ENCODE measurements around the gene RBM19.

Gene RBM19

DNA sequence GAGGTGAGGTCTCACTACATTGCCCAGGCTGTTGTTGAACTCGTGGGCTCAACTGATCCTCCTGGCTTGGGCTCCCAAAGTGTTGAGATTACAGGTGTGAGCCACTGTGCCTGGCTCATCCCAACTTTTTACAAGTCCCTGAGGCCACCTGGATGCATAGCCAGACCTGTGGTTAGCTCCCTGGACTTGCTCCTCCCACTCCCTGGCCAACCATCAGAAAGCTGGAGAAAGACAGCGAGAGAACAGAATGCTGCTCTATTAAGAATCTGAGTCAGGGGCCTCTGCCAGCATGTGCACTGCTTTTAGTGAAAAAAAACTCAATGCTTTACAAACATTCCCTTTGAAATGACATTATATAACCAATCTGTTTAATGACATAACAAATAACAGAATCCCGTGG lies 78.2 kb downstream of the RBM19 start:
- no peak overlapping the region for H3K4me3 ChIP-seq (replicated peaks; ENCODE audit: low read depth, low read length)
- H3K27me3 ChIP-seq (replicated peaks; ENCODE audit: control insufficient read depth, insufficient read depth, low read length): no peaks in the 10 kb centered on the region
- TF ChIP-seq, protein P1, sequence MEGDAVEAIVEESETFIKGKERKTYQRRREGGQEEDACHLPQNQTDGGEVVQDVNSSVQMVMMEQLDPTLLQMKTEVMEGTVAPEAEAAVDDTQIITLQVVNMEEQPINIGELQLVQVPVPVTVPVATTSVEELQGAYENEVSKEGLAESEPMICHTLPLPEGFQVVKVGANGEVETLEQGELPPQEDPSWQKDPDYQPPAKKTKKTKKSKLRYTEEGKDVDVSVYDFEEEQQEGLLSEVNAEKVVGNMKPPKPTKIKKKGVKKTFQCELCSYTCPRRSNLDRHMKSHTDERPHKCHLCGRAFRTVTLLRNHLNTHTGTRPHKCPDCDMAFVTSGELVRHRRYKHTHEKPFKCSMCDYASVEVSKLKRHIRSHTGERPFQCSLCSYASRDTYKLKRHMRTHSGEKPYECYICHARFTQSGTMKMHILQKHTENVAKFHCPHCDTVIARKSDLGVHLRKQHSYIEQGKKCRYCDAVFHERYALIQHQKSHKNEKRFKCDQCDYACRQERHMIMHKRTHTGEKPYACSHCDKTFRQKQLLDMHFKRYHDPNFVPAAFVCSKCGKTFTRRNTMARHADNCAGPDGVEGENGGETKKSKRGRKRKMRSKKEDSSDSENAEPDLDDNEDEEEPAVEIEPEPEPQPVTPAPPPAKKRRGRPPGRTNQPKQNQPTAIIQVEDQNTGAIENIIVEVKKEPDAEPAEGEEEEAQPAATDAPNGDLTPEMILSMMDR (IDR thresholded peaks at IDR 0.05; ENCODE audit: insufficient read depth, low read length, poor library complexity, severe bottlenecking): no peak
- peaks cover 5% of the 10 kb centered on the region; the same call in 1 of the 2 replicates for H3K36me3 ChIP-seq (ENCODE audit: control insufficient read depth, insufficient read depth, low read length)
- DNase-seq (ENCODE audit: extremely low read depth, insufficient read length): no peak

DNA sequence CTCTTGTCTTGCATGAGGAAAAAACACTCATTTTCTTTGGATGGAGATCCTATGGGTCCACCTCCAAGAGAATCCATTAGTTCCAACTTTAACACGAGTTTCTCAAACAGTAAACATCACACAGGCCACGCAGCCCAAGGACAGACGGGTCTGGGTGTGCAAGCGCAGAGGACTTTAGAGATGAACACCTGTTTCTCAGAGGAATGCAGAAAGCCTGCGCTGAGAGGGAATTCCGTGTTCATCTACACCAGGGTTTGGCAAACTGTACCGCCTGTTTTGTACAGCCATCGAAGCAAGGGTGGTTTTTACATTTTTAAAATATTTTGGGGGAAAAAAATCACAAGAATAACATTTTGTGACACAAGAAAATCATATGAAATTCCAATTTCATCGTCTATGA lies 79.4 kb downstream of the RBM19 start:
- no peak for DNase-seq (ENCODE audit: extremely low read depth, insufficient read length)
- Histone ChIP-seq H3K36me3 (ENCODE audit: control insufficient read depth, insufficient read depth, low read length) (peaks cover 3% of the 10 kb centered on the region; the same call in 1 of the 2 replicates), H3K27me3 (replicated peaks; ENCODE audit: control insufficient read depth, insufficient read depth, low read length) (no peaks in the 10 kb centered on the region)

DNA sequence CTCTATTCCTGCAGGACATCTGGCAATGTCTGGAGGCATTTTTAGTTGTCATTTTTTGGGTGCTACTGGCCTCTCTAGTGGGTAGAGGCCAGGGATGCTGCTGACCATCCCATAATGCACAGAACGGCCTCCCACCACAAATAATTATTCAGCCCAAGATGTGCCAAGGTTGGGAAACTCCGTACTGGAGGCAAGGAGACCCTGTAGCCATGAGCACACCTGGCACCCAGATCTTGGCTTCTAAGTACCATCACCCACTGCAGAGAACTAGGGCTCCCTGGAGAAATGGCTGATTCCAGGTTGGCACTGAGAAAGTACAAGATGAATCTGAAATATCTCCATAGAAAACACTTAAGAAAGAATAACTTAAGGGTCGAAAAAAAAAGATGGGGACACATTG lies 81.7 kb downstream of the RBM19 start:
- DNase-seq (ENCODE audit: extremely low read depth, insufficient read length): no peak
- TF ChIP-seq, protein P1 (IDR thresholded peaks at IDR 0.05; ENCODE audit: insufficient read depth, low read length, poor library complexity, severe bottlenecking): no peak
- peaks cover 3% of the 10 kb centered on the region; the same call in 1 of the 2 replicates for H3K36me3 ChIP-seq (ENCODE audit: control insufficient read depth, insufficient read depth, low read length)
- no peaks in the 10 kb centered on the region for H3K27me3 ChIP-seq (replicated peaks; ENCODE audit: control insufficient read depth, insufficient read depth, low read length)
- no peak overlapping the region for H3K4me3 ChIP-seq (replicated peaks; ENCODE audit: low read depth, low read length)

More for the DNA sequence above, 79.4 kb downstream of the RBM19 start:
- H3K4me3 ChIP-seq (replicated peaks; ENCODE audit: low read depth, low read length): no peak overlapping the region
- TF ChIP-seq, protein P1 (IDR thresholded peaks at IDR 0.05; ENCODE audit: insufficient read depth, low read length, poor library complexity, severe bottlenecking): no peak

DNA sequence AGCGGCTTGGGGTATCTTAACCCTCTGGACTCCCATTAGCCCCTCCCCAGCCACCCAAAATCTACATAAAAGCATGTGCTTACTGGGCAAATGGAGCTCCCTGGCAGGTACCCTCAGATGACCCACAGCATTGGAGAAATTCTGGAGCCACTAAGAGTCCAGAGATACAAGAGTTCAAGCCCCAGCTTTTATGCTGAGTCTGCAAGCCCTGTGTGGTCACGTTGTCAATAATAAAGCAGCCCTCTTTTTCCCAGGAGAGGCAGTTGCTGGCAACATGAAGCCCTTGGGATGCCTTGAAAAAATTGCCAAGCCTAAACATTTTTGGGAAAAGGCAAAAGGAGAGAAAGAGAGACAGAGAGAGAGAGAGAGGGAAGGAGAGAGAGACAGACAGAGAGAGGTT lies 83.4 kb downstream of the RBM19 start:
- no peaks in the 10 kb centered on the region for H3K27me3 ChIP-seq (replicated peaks; ENCODE audit: control insufficient read depth, insufficient read depth, low read length)
- no peak overlapping the region for H3K4me3 ChIP-seq (replicated peaks; ENCODE audit: low read depth, low read length)

DNA sequence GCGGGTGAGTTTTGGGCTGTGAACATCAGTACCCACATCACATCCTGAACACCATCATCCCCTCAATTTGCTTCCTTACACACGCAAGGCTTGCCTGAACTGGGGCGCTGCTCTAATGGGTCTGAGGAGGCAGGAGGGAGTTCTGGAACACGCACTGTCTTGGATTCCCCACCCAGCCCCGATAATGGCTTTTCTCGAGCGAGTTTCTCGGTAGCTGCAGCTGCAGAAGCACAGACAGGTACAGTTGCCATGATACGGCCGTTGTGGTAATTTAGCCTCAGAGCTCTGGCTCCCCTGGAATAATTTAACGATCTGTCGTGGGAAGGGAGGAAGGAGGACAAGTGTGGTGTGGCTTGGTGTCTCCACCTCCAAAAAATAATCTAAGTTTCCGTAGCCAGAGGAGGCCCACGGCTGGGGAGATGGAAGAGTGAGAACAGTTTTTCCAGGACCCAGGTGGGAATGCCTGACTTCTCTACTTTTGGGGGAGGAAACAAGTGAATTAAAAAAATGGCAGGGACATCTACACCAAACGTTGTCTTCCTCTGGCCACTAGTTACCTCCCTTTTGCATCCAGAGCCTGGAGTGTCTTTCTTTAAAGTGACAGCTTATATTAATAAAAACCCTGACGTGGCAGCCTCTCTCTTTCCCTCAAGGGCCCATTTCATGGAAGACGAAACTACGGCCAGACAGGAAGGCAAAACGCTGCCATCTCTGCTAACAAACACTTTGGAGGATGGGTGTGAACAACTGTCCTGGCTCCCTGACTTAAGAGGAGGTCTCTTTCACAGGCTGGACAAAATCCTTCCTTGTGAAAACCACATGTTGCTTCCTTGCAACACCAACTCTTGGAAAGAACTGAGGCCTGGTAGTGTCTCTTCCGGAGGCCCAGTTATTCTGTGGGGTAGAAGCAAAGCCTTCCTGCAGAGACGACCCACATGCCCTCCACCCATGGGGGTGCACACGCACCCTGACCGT lies 84.8 kb downstream of the RBM19 start:
- DNase-seq (ENCODE audit: extremely low read depth, insufficient read length): no peak
- peaks cover 4% of the 10 kb centered on the region for H3K36me3 ChIP-seq (ENCODE audit: control insufficient read depth, insufficient read depth, low read length)
- TF ChIP-seq, protein P1 (IDR thresholded peaks at IDR 0.05; ENCODE audit: insufficient read depth, low read length, poor library complexity, severe bottlenecking): no peak
- no peak overlapping the region for H3K4me3 ChIP-seq (replicated peaks; ENCODE audit: low read depth, low read length)
- H3K27me3 ChIP-seq (replicated peaks; ENCODE audit: control insufficient read depth, insufficient read depth, low read length): no peaks in the 10 kb centered on the region

More for the DNA sequence above, 83.4 kb downstream of the RBM19 start:
- no peak for DNase-seq (ENCODE audit: extremely low read depth, insufficient read length)
- H3K36me3 ChIP-seq (ENCODE audit: control insufficient read depth, insufficient read depth, low read length): peaks cover 4% of the 10 kb centered on the region
- TF ChIP-seq, protein P1 (IDR thresholded peaks at IDR 0.05; ENCODE audit: insufficient read depth, low read length, poor library complexity, severe bottlenecking): no peak

Measured in GM06990 (cell line).